A673 (cell line): ENCODE results near the gene ZNF264.

Source experiments
- EZH2 ChIP-seq: fragments of 200-600 bp; sonication (generic); IDR thresholded peaks from 2 replicates; pipeline ENCODE4 v1.6.1; 2017; ENCODE audit warnings: borderline replicate concordance, low read depth, mild to moderate bottlenecking, mixed read lengths, antibody characterized with exemption, low read length; ENCODE audit not compliant: poor library complexity, severe bottlenecking
- TF ChIP-seq, protein P1 (sequence below): fragments of 300-800, 200-600 bp; sonication (generic); conservative IDR thresholded peaks from 2 replicates; pipeline ENCODE4 v1.5.1; 2017; ENCODE audit warnings: low read depth, mild to moderate bottlenecking, antibody characterized with exemption, low read length, moderate library complexity, mixed read lengths

DNA sequence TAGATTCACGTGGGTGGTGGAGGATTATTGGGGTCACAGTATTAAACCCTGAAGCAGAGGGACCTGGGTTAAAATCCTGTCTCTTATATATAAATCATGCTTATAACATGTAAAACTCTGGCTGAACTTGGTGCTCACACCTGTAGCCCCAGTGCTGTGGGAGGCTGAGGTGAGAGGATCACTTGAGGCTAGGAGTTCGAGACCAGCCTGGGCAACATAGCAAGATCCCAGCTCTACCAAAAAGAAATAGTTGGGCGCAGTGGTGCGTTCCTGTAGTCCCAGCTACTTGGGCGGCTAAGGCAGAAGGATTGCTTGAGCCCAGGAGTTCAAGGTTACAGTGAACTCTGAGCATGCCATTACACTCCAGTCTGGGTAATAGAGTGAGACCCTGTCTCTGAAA lies 51.5 kb downstream of the ZNF264 start:
- TF ChIP-seq, protein P1, sequence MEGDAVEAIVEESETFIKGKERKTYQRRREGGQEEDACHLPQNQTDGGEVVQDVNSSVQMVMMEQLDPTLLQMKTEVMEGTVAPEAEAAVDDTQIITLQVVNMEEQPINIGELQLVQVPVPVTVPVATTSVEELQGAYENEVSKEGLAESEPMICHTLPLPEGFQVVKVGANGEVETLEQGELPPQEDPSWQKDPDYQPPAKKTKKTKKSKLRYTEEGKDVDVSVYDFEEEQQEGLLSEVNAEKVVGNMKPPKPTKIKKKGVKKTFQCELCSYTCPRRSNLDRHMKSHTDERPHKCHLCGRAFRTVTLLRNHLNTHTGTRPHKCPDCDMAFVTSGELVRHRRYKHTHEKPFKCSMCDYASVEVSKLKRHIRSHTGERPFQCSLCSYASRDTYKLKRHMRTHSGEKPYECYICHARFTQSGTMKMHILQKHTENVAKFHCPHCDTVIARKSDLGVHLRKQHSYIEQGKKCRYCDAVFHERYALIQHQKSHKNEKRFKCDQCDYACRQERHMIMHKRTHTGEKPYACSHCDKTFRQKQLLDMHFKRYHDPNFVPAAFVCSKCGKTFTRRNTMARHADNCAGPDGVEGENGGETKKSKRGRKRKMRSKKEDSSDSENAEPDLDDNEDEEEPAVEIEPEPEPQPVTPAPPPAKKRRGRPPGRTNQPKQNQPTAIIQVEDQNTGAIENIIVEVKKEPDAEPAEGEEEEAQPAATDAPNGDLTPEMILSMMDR, result no peak
- no peak for TF ChIP-seq EZH2
